GM23338 (cell line): ENCODE results near the gene TNS3.

ENCODE experiments used
- CREB1 ChIP-seq: fragments of 250-450 bp; sonication (Bioruptor Pico); IDR thresholded peaks from 2 replicates; pipeline ENCODE4 v1.5.0; 2020; ENCODE audit warnings: low read depth, mild to moderate bottlenecking, moderate library complexity
- CTCF ChIP-seq, 2 experiments: fragments of 200-600 bp in 1 of 2; sonication (generic) in 1 of 2; conservative IDR thresholded peaks; 2 replicates each; pipeline versions ENCODE4 v1.5.1 to v1.6.1; 2016 to 2017; ENCODE audit warnings: antibody characterized with exemption in 2 of 2, low read depth in 2 of 2, mild to moderate bottlenecking in 2 of 2, moderate library complexity in 1 of 2
- EZH2 ChIP-seq: fragments of 200-600 bp; sonication (generic); IDR thresholded peaks from one replicate; pipeline ENCODE4 v1.8.0; 2017; ENCODE audit warnings: antibody characterized with exemption, mild to moderate bottlenecking, low read depth; ENCODE audit not compliant: unreplicated experiment
- POLR2AphosphoS5 ChIP-seq: IDR thresholded peaks from 2 replicates; pipeline ENCODE4 v1.6.1; 2016; ENCODE audit warnings: antibody characterized with exemption, low read depth
- TF ChIP-seq, protein P1 (sequence below): IDR thresholded peaks from one replicate; pipeline ENCODE4 v1.6.1; 2018; ENCODE audit warnings: antibody characterized with exemption; ENCODE audit not compliant: unreplicated experiment

GRCh38 chr7:47520406-47520805 is 61.5 kb downstream of the TNS3 start:
- TF ChIP-seq EZH2, result no peak
- TF ChIP-seq CREB1 (CRISPR knock-in tag), result no peak
- no peak for TF ChIP-seq POLR2AphosphoS5
- no peak for TF ChIP-seq CTCF (conservative IDR thresholded peaks at IDR 0.05; ENCODE audit: low read depth in 2 of 2)
- TF ChIP-seq, protein P1, sequence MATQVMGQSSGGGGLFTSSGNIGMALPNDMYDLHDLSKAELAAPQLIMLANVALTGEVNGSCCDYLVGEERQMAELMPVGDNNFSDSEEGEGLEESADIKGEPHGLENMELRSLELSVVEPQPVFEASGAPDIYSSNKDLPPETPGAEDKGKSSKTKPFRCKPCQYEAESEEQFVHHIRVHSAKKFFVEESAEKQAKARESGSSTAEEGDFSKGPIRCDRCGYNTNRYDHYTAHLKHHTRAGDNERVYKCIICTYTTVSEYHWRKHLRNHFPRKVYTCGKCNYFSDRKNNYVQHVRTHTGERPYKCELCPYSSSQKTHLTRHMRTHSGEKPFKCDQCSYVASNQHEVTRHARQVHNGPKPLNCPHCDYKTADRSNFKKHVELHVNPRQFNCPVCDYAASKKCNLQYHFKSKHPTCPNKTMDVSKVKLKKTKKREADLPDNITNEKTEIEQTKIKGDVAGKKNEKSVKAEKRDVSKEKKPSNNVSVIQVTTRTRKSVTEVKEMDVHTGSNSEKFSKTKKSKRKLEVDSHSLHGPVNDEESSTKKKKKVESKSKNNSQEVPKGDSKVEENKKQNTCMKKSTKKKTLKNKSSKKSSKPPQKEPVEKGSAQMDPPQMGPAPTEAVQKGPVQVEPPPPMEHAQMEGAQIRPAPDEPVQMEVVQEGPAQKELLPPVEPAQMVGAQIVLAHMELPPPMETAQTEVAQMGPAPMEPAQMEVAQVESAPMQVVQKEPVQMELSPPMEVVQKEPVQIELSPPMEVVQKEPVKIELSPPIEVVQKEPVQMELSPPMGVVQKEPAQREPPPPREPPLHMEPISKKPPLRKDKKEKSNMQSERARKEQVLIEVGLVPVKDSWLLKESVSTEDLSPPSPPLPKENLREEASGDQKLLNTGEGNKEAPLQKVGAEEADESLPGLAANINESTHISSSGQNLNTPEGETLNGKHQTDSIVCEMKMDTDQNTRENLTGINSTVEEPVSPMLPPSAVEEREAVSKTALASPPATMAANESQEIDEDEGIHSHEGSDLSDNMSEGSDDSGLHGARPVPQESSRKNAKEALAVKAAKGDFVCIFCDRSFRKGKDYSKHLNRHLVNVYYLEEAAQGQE, result no peak
